K562 (cell line): ENCODE results near the gene AFF1. TPM values are rescaled to one million over a fixed set of nuclear protein-coding genes. Genes with fewer than 3 reads are reported as not detected.

Experiments
- BCOR ChIP-seq: fragments of 450-650 bp; IDR thresholded peaks from 2 replicates; pipeline ENCODE4 v1.6.1; 2016
- CTCF ChIP-seq, 3 experiments: IDR thresholded peaks in 2 of 3; conservative IDR thresholded peaks in 1 of 3; 2 replicates each; pipeline ENCODE4 v1.5.1; 2011 to 2012; ENCODE audit warnings: low read length in 3 of 3, mild to moderate bottlenecking in 3 of 3, control low read depth in 2 of 3, improper control_type of control experiment in 1 of 3, inconsistent platforms in 1 of 3, low read depth in 1 of 3, mixed read lengths in 1 of 3, moderate library complexity in 1 of 3; ENCODE audit not compliant: insufficient read depth in 2 of 3
- FOS ChIP-seq: IDR thresholded peaks from 3 replicates; pipeline ENCODE4 v1.6.1; 2011; ENCODE audit not compliant: insufficient read length; ENCODE audit errors: extremely low read depth
- PRDM10 ChIP-seq: fragments of 450-650 bp; IDR thresholded peaks from 2 replicates; pipeline ENCODE4 v1.6.1; 2018; ENCODE audit not compliant: partially characterized antibody
- TGIF2 ChIP-seq: sonication (generic); formaldehyde crosslinking; IDR thresholded peaks from 2 replicates; pipeline ENCODE4 v1.8.1; 2022; ENCODE audit warnings: mild to moderate bottlenecking, missing genetic modification reagents, moderate library complexity
- ZFPM2 ChIP-seq: fragments of 250-450 bp; sonication (Bioruptor Pico); IDR thresholded peaks from 2 replicates; pipeline ENCODE4 v1.5.1; 2022; ENCODE audit warnings: mild to moderate bottlenecking
- ZNF407 ChIP-seq: fragments of 450-650 bp; IDR thresholded peaks from 2 replicates; pipeline ENCODE4 v1.6.1; 2016; ENCODE audit warnings: low read depth
- ZNF449 ChIP-seq: fragments of 250-450 bp; sonication (Bioruptor Pico); IDR thresholded peaks from 2 replicates; pipeline ENCODE4 v1.8.0; 2022; ENCODE audit warnings: moderate library complexity, mild to moderate bottlenecking, inconsistent platforms
- polyA plus RNA-seq, 8 experiments: library from polyadenylated mRNA; depleted of rRNA in 4 of 8; stranded (reverse) in 5 of 8; unstranded in 3 of 8; fragments of >200 nt; fragmentation: Nextera tagmentation in 2 of 8; fragmentation: Illumina TruSeq in 1 of 8; extraction: Ambion mirVana in 2 of 8; extraction: Trizol in 1 of 8; gene quantifications; 2 replicates each; pipeline versions ENCODE4 v1.2.1 to v1.2.3, GENCODE V29; 2011 to 2014; ENCODE audit warnings: inconsistent platforms in 1 of 8, missing spikeins in 1 of 8
- total RNA-seq, 7 experiments: library from RNA; depleted of rRNA in 6 of 7; stranded (reverse); fragments of >200 nt in 6 of 7; fragmentation: Illumina TruSeq in 2 of 7; extraction: Trizol in 2 of 7; gene quantifications; 2 replicates each; pipeline versions ENCODE4 v1.2.1 to v1.2.3, GENCODE V29; 2011 to 2021; ENCODE audit warnings: low replicate concordance in 1 of 7

Gene AFF1
- total and polyA plus RNA-seq, 9 of the 15 experiments (the other 6 are each of a cell fraction or from before 2014, with no cell fraction given) = 4.1 to 47.5 (median 17.2) TPM

GRCh38 chr4:86917212-86918039 lies 17.4 kb upstream of the AFF1 start (continued):
- TF ChIP-seq PRDM10 = peak; percentile 85
- no peak for TF ChIP-seq ZFPM2 (CRISPR knock-in tag)
- TF ChIP-seq ZNF449 (CRISPR knock-in tag) = no peak
- TF ChIP-seq FOS = no peak
- TF ChIP-seq BCOR = 0 out of 2 replicates have a peak, but pooled peaks have one; percentile 24
- TF ChIP-seq ZNF407 = peak; percentile 40; the same call in 1 of the 2 replicates
- no peak for TF ChIP-seq CTCF (IDR thresholded peaks at IDR 0.05 in 2 of 3, conservative IDR thresholded peaks at IDR 0.05 in 1 of 3; ENCODE audit: insufficient read depth in 2 of 3, low read depth in 1 of 3, low read length in 3 of 3)
- no peak for TF ChIP-seq TGIF2 (CRISPR knock-in tag)
